Liver (tissue), 9 donors: ENCODE measurements around the gene GOLGA6L7. TPM values are rescaled to one million over a fixed set of nuclear protein-coding genes. Genes with fewer than 3 reads are reported as not detected.

Source experiments
- DNase-seq: peaks from one replicate; pipeline ENCODE4 v3.0.0-alpha.2; 2017; ENCODE audit warnings: low spot score
- H3K27ac ChIP-seq, 2 donors: one replicate each; pipeline ENCODE4 v1.7.0; 2013; ENCODE audit warnings: inconsistent platforms in 2 of 2, low read length in 2 of 2, control low read depth in 1 of 2, low read depth in 1 of 2, mild to moderate bottlenecking in 1 of 2
- H3K27me3 ChIP-seq, 4 donors: one replicate each; pipeline versions ENCODE4 v1.6.1 to v1.7.0; 2013; ENCODE audit warnings: low read length in 3 of 4, inconsistent platforms in 1 of 4, mild to moderate bottlenecking in 1 of 4, moderate library complexity in 1 of 4; ENCODE audit not compliant: control insufficient read depth in 4 of 4, insufficient read depth in 4 of 4
- H3K36me3 ChIP-seq, 4 donors: one replicate each; pipeline versions ENCODE4 v1.6.1 to v1.7.0; 2013; ENCODE audit warnings: low read length in 3 of 4, mild to moderate bottlenecking in 3 of 4, low read depth in 1 of 4, moderate library complexity in 1 of 4; ENCODE audit not compliant: control insufficient read depth in 4 of 4, insufficient read depth in 3 of 4
- H3K4me1 ChIP-seq, 4 donors: one replicate each; pipeline versions ENCODE4 v1.6.1 to v1.7.0; 2013; ENCODE audit warnings: low read length in 3 of 4, mild to moderate bottlenecking in 3 of 4, moderate library complexity in 1 of 4; ENCODE audit not compliant: control insufficient read depth in 4 of 4, insufficient read depth in 4 of 4
- H3K4me3 ChIP-seq, 3 donors: one replicate each; pipeline versions ENCODE4 v1.6.1 to v1.7.0; 2013; ENCODE audit warnings: low read length in 3 of 3, control low read depth in 1 of 3, low read depth in 1 of 3, mild to moderate bottlenecking in 1 of 3
- H3K9ac ChIP-seq, 2 donors: one replicate each; pipeline ENCODE4 v1.7.0; 2013; ENCODE audit warnings: low read length in 2 of 2, mild to moderate bottlenecking in 2 of 2, moderate library complexity in 2 of 2, control low read depth in 1 of 2, low read depth in 1 of 2
- H3K9me3 ChIP-seq, 4 donors: one replicate each; pipeline versions ENCODE4 v1.6.1 to v1.7.0; 2013; ENCODE audit warnings: low read length in 3 of 4; ENCODE audit not compliant: control insufficient read depth in 4 of 4
- EGR1 ChIP-seq, 2 donors: IDR thresholded peaks; 2 replicates each; pipeline ENCODE4 v1.6.1; 2016 to 2018; ENCODE audit warnings: antibody characterized with exemption in 2 of 2, low read depth in 2 of 2
- FOXA1 ChIP-seq: IDR thresholded peaks from 2 replicates; pipeline ENCODE4 v1.6.1; 2016; ENCODE audit warnings: antibody characterized with exemption
- FOXA2 ChIP-seq: IDR thresholded peaks from 2 replicates; pipeline ENCODE4 v1.6.1; 2016; ENCODE audit warnings: antibody characterized with exemption
- HNF4A ChIP-seq, 2 donors: conservative IDR thresholded peaks; 2 replicates each; pipeline ENCODE4 v1.6.1; 2016; ENCODE audit warnings: antibody characterized with exemption in 2 of 2, mild to moderate bottlenecking in 2 of 2
- JUND ChIP-seq, 2 donors: IDR thresholded peaks; 2 replicates each; pipeline ENCODE4 v1.6.1; 2016; ENCODE audit warnings: antibody characterized with exemption in 2 of 2
- NR2F2 ChIP-seq: IDR thresholded peaks from 2 replicates; pipeline ENCODE4 v1.6.1; 2016; ENCODE audit warnings: antibody characterized with exemption
- RAD21 ChIP-seq, 2 donors: IDR thresholded peaks; 2 replicates each; pipeline ENCODE4 v1.6.1; 2016; ENCODE audit warnings: antibody characterized with exemption in 2 of 2, mild to moderate bottlenecking in 2 of 2
- RXRA ChIP-seq, 2 donors: IDR thresholded peaks; 2 replicates each; pipeline ENCODE4 v1.6.1; 2017 to 2018; ENCODE audit warnings: antibody characterized with exemption in 2 of 2, mild to moderate bottlenecking in 1 of 2
- TAF1 ChIP-seq: conservative IDR thresholded peaks from 2 replicates; pipeline ENCODE4 v1.6.1; 2016; ENCODE audit warnings: antibody characterized with exemption, mild to moderate bottlenecking
- YY1 ChIP-seq: IDR thresholded peaks from 2 replicates; pipeline ENCODE4 v1.6.1; 2016; ENCODE audit warnings: antibody characterized with exemption, mild to moderate bottlenecking
- WGBS: extraction: QIAGEN DNeasy Blood & Tissue Kit; methylation state at CpG from one replicate; pipeline ENCODE4 v1.1.7; 2013; 5-methylcytosine and 5-hydroxymethylcytosine counted together
- polyA plus RNA-seq, 2 donors: library from polyadenylated mRNA; stranded (reverse) in 1 of 2; unstranded in 1 of 2; fragments of 200-250 nt in 1 of 2; fragments of >200 nt in 1 of 2; fragmentation: Nextera tagmentation in 1 of 2; extraction: Ambion mirVana in 1 of 2; gene quantifications; one replicate each; pipeline versions ENCODE4 v1.2.1 to v1.2.3, GENCODE V29; 2013 to 2015
- total RNA-seq, 2 donors: library from RNA; depleted of rRNA; stranded (reverse); fragments of >200 nt; gene quantifications; one replicate each; pipeline ENCODE4 v1.2.3, GENCODE V29; 2014
- TF ChIP-seq, protein P1 (sequence below): IDR thresholded peaks from 2 replicates; pipeline ENCODE4 v1.6.1; 2016; ENCODE audit warnings: antibody characterized with exemption, mild to moderate bottlenecking
- TF ChIP-seq, protein P2 (sequence below): IDR thresholded peaks from 2 replicates; pipeline ENCODE4 v1.6.1; 2016; ENCODE audit warnings: antibody characterized with exemption
- TF ChIP-seq, protein P3 (sequence below): fragments of 150-350 bp; IDR thresholded peaks from 2 replicates; pipeline ENCODE4 v1.5.1; 2017; ENCODE audit warnings: improper control_type of control experiment, low read depth, low read length; ENCODE audit not compliant: missing input control
- donor health status: healthy.
- donor health status: healthy.
- donor health status: healthy.
- donor health status: healthy.
- donor health status: healthy.

Gene GOLGA6L7
- total and polyA plus RNA-seq, 4 donors = not detected

DNA sequence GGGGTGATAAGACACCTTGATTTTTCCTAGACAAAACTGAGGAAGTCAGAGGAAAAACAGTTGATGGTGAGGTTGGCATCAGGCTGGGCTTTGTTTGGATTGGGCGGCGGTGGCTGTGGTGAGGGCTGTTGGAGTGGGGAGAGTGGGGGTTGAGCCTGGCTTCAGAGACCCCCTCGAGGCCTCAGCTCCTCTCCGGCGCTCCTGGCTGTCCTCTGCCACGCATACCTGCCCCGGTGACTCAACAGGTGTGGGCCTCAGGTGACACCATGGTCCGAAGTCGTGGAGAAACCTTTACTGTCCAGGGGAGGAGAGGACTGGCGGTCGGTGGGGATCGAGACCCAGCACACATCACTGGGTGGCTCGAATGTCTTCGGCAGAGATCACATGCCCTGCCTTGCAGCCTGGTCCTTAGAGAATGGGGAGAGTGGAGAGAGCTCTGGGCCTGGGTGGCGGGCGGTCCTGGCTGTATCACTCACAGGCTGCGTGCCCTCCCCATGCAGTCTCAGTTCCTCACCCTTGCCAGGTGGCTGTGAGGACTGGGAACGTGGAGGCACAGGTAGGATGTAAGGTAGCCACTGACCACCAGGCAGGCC is 40.0 kb upstream of the GOLGA6L7 start:
- no peak for TF ChIP-seq JUND (IDR thresholded peaks at IDR 0.05)
- no peak for TF ChIP-seq EGR1 (IDR thresholded peaks at IDR 0.05; ENCODE audit: low read depth in 2 of 2)
- no peak for TF ChIP-seq NR2F2
- TF ChIP-seq, protein P1, sequence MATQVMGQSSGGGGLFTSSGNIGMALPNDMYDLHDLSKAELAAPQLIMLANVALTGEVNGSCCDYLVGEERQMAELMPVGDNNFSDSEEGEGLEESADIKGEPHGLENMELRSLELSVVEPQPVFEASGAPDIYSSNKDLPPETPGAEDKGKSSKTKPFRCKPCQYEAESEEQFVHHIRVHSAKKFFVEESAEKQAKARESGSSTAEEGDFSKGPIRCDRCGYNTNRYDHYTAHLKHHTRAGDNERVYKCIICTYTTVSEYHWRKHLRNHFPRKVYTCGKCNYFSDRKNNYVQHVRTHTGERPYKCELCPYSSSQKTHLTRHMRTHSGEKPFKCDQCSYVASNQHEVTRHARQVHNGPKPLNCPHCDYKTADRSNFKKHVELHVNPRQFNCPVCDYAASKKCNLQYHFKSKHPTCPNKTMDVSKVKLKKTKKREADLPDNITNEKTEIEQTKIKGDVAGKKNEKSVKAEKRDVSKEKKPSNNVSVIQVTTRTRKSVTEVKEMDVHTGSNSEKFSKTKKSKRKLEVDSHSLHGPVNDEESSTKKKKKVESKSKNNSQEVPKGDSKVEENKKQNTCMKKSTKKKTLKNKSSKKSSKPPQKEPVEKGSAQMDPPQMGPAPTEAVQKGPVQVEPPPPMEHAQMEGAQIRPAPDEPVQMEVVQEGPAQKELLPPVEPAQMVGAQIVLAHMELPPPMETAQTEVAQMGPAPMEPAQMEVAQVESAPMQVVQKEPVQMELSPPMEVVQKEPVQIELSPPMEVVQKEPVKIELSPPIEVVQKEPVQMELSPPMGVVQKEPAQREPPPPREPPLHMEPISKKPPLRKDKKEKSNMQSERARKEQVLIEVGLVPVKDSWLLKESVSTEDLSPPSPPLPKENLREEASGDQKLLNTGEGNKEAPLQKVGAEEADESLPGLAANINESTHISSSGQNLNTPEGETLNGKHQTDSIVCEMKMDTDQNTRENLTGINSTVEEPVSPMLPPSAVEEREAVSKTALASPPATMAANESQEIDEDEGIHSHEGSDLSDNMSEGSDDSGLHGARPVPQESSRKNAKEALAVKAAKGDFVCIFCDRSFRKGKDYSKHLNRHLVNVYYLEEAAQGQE = no peak
- TF ChIP-seq, protein P2, sequence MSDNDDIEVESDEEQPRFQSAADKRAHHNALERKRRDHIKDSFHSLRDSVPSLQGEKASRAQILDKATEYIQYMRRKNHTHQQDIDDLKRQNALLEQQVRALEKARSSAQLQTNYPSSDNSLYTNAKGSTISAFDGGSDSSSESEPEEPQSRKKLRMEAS = no peak
- TF ChIP-seq TAF1 = no peak
- no peak for TF ChIP-seq YY1
- TF ChIP-seq HNF4A (conservative IDR thresholded peaks at IDR 0.05) = no peak
- TF ChIP-seq FOXA1 = no peak
- TF ChIP-seq RAD21 (IDR thresholded peaks at IDR 0.05) = no peak
- TF ChIP-seq RXRA (IDR thresholded peaks at IDR 0.05) = no peak
- TF ChIP-seq, protein P3, sequence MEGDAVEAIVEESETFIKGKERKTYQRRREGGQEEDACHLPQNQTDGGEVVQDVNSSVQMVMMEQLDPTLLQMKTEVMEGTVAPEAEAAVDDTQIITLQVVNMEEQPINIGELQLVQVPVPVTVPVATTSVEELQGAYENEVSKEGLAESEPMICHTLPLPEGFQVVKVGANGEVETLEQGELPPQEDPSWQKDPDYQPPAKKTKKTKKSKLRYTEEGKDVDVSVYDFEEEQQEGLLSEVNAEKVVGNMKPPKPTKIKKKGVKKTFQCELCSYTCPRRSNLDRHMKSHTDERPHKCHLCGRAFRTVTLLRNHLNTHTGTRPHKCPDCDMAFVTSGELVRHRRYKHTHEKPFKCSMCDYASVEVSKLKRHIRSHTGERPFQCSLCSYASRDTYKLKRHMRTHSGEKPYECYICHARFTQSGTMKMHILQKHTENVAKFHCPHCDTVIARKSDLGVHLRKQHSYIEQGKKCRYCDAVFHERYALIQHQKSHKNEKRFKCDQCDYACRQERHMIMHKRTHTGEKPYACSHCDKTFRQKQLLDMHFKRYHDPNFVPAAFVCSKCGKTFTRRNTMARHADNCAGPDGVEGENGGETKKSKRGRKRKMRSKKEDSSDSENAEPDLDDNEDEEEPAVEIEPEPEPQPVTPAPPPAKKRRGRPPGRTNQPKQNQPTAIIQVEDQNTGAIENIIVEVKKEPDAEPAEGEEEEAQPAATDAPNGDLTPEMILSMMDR = no peak
- Histone ChIP-seq H3K9me3 (no peaks in the 10 kb centered on the region), H3K27me3 (peaks cover 0 to 9% (median 0%) of the 10 kb centered on the region in 4 donors), H3K9ac (no peak overlapping the region), H3K4me3 (no peak overlapping the region), H3K36me3 (no peaks in the 10 kb centered on the region), H3K27ac (no peak overlapping the region), H3K4me1 (peaks cover 2 to 8% (median 4%) of the 10 kb centered on the region in 4 donors)
- WGBS = 89% methylated on average over 18 of the region's 18 CpGs
- no peak for DNase-seq

DNA sequence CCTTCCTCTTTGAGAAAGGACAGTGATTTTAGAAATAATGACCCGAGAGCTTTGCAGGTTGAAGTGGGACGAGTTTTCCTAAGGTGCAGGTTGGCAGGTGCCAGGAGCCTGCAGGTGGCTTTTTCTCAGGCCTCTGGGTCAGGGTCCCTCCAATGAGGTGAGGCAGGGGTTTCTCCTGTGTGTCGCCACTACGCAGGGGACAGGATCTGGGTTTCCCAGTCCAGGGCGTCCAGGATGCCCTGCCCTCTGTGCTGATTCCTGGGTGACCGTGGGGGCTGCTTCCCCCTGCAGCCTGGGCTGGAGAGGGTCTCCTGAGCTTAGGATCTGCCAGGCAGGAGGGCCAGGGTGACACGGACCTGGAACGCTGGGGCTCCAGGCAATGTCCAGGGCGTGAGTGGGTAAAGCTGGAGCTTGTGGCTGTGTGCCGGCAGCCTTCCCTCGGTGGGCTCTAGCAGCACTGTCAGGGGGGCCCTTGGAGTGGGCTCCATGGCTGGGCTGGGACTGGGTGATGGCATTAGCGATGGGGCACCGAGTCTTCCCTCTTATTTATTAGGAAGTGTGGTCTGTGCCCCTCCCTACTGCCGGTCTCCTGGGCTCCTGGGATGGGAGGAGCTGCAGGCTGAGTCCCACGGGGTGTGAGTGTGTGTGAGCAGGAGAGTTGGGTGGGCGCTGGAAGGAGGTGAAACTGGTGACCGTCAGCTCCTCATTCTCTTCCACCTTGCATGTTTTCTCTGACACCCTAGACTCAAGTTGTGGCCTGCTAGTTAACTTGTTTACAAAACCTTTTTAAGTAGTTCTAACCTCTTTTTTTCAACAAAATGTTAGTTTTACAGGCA is 39.1 kb upstream of the GOLGA6L7 start:
- peaks cover 0 to 9% (median 0%) of the 10 kb centered on the region in 4 donors for H3K27me3 ChIP-seq
- no peak overlapping the region for H3K9ac ChIP-seq
- WGBS = 73% methylated on average over 17 of the region's 17 CpGs
- H3K4me1 ChIP-seq = peaks cover 2 to 8% (median 4%) of the 10 kb centered on the region in 4 donors
- TF ChIP-seq FOXA2 = no peak
- TF ChIP-seq FOXA1 = no peak
- TF ChIP-seq JUND (IDR thresholded peaks at IDR 0.05) = no peak
- TF ChIP-seq EGR1 (IDR thresholded peaks at IDR 0.05; ENCODE audit: low read depth in 2 of 2) = no peak
- TF ChIP-seq TAF1 = no peak
- TF ChIP-seq RXRA (IDR thresholded peaks at IDR 0.05) = no peak
- TF ChIP-seq, protein P3 = no peak
- TF ChIP-seq YY1 = no peak
- no peaks in the 10 kb centered on the region for H3K36me3 ChIP-seq
- no peak overlapping the region for H3K4me3 ChIP-seq
- no peaks in the 10 kb centered on the region for H3K9me3 ChIP-seq
- H3K27ac ChIP-seq = no peak overlapping the region
- no peak for DNase-seq
